ENCODE results near the gene TMEM191B. TPM values are rescaled to one million over a fixed set of nuclear protein-coding genes. Genes with fewer than 3 reads are reported as not detected.
"Not testable (repeated sequence)": the region's sequence is repeated elsewhere in the genome, so short reads cannot be mapped to it uniquely, and the experiment has no call there.

The TMEM191B gene
- total and polyA plus RNA-seq, 2 experiments from 2014 or later = 1.0 TPM; not detected in 1

GRCh38 chr22:18560099-18560974 lies 32.7 kb downstream of the TMEM191B start:
- in situ Hi-C loops (cut with MboI) = not testable (repeated sequence)
- no CpG with 5 or more reads among the region's 16 CpGs for WGBS, 2 experiments (ENCODE audit: low coverage in 1 of 2, low lambda C conversion rate in 2 of 2, missing lambda C conversion rate in 2 of 2)

GRCh38 chr22:18570509-18571246 lies 43.1 kb downstream of the TMEM191B start:
- DNase-seq; H3K27me3 ChIP-seq (replicated peaks; ENCODE audit: insufficient read depth); H3K9me3 ChIP-seq (ENCODE audit: low read depth); H4K20me1 ChIP-seq (ENCODE audit: insufficient read depth); H3K79me2 ChIP-seq (ENCODE audit: insufficient read depth); H3K9ac ChIP-seq; H3K4me3 ChIP-seq; in situ Hi-C loops (cut with MboI); H3F3A ChIP-seq (ENCODE audit: insufficient read depth); H3K27ac ChIP-seq; H3K4me2 ChIP-seq (ENCODE audit: unreplicated experiment); H2AFZ ChIP-seq; H3K4me1 ChIP-seq (ENCODE audit: insufficient read depth); H3K9me2 ChIP-seq (ENCODE audit: insufficient read depth); H3K36me3 ChIP-seq (ENCODE audit: low read depth): not testable (repeated sequence)
- 40 to 79% methylated on average over 1 to 2 of the region's 16 CpGs for WGBS, 2 experiments (ENCODE audit: low coverage in 1 of 2, low lambda C conversion rate in 2 of 2, missing lambda C conversion rate in 2 of 2)

More at GRCh38 chr22:18560099-18560974, 32.7 kb downstream of the TMEM191B start:
- not testable (repeated sequence) for H3K27ac ChIP-seq; DNase-seq; H3K4me3 ChIP-seq; H3K4me2 ChIP-seq (ENCODE audit: unreplicated experiment); H3K9me2 ChIP-seq (ENCODE audit: insufficient read depth); H3K4me1 ChIP-seq (ENCODE audit: insufficient read depth); H2AFZ ChIP-seq; H3K79me2 ChIP-seq (ENCODE audit: insufficient read depth); H3K9me3 ChIP-seq (ENCODE audit: low read depth); H3K9ac ChIP-seq; H3K36me3 ChIP-seq (ENCODE audit: low read depth); H3F3A ChIP-seq (ENCODE audit: insufficient read depth); H4K20me1 ChIP-seq (ENCODE audit: insufficient read depth); H3K27me3 ChIP-seq (replicated peaks; ENCODE audit: insufficient read depth)

- in situ Hi-C loops (cut with MboI); H3F3A ChIP-seq (ENCODE audit: insufficient read depth): not testable (repeated sequence)
Observed at GRCh38 chr22:18573483-18574164, 46.0 kb downstream of the TMEM191B start.

GRCh38 chr22:18574555-18574954 lies 47.0 kb downstream of the TMEM191B start:
- H3K4me2 ChIP-seq (ENCODE audit: unreplicated experiment); H3K9me3 ChIP-seq (ENCODE audit: low read depth); H3K79me2 ChIP-seq (ENCODE audit: insufficient read depth); H3F3A ChIP-seq (ENCODE audit: insufficient read depth); H3K9me2 ChIP-seq (ENCODE audit: insufficient read depth); H4K20me1 ChIP-seq (ENCODE audit: insufficient read depth); H2AFZ ChIP-seq; H3K4me1 ChIP-seq (ENCODE audit: insufficient read depth); H3K4me3 ChIP-seq; H3K36me3 ChIP-seq (ENCODE audit: low read depth); H3K9ac ChIP-seq; H3K27ac ChIP-seq; DNase-seq; in situ Hi-C loops (cut with MboI); H3K27me3 ChIP-seq (replicated peaks; ENCODE audit: insufficient read depth): not testable (repeated sequence)
- WGBS, 2 experiments (ENCODE audit: low coverage in 1 of 2, low lambda C conversion rate in 2 of 2, missing lambda C conversion rate in 2 of 2) = 63 to 64% methylated on average over 2 of the region's 13 CpGs

More at GRCh38 chr22:18573483-18574164, 46.0 kb downstream of the TMEM191B start:
- H3K4me2 ChIP-seq (ENCODE audit: unreplicated experiment); DNase-seq; H3K9me2 ChIP-seq (ENCODE audit: insufficient read depth); H2AFZ ChIP-seq; H3K79me2 ChIP-seq (ENCODE audit: insufficient read depth); H3K27ac ChIP-seq; H3K27me3 ChIP-seq (replicated peaks; ENCODE audit: insufficient read depth); H3K9ac ChIP-seq; H3K4me1 ChIP-seq (ENCODE audit: insufficient read depth); H3K9me3 ChIP-seq (ENCODE audit: low read depth); H4K20me1 ChIP-seq (ENCODE audit: insufficient read depth); H3K4me3 ChIP-seq; H3K36me3 ChIP-seq (ENCODE audit: low read depth): not testable (repeated sequence)
- WGBS, 2 experiments (ENCODE audit: low coverage in 1 of 2, low lambda C conversion rate in 2 of 2, missing lambda C conversion rate in 2 of 2) = 74 to 89% methylated on average over 7 to 9 of the region's 10 CpGs

- H3K9me2 ChIP-seq (ENCODE audit: insufficient read depth); H4K20me1 ChIP-seq (ENCODE audit: insufficient read depth); H3K79me2 ChIP-seq (ENCODE audit: insufficient read depth); H3K27me3 ChIP-seq (replicated peaks; ENCODE audit: insufficient read depth); H3K36me3 ChIP-seq (ENCODE audit: low read depth); H3K9ac ChIP-seq; H3K4me1 ChIP-seq (ENCODE audit: insufficient read depth); H2AFZ ChIP-seq; H3F3A ChIP-seq (ENCODE audit: insufficient read depth); H3K4me2 ChIP-seq (ENCODE audit: unreplicated experiment); H3K27ac ChIP-seq; in situ Hi-C loops (cut with MboI); H3K4me3 ChIP-seq; H3K9me3 ChIP-seq (ENCODE audit: low read depth); DNase-seq: not testable (repeated sequence)
- no CpG with 5 or more reads among the region's 9 CpGs for WGBS, 2 experiments (ENCODE audit: low coverage in 1 of 2, low lambda C conversion rate in 2 of 2, missing lambda C conversion rate in 2 of 2)
Observed at GRCh38 chr22:18575686-18576085, 48.1 kb downstream of the TMEM191B start.

GRCh38 chr22:18577090-18577818 lies 49.7 kb downstream of the TMEM191B start:
- H3K27me3 ChIP-seq (replicated peaks; ENCODE audit: insufficient read depth); H3K9me3 ChIP-seq (ENCODE audit: low read depth); H3K4me3 ChIP-seq; H3K79me2 ChIP-seq (ENCODE audit: insufficient read depth); H3K9ac ChIP-seq; H3K36me3 ChIP-seq (ENCODE audit: low read depth); H3K4me2 ChIP-seq (ENCODE audit: unreplicated experiment); H3K27ac ChIP-seq; in situ Hi-C loops (cut with MboI); H3F3A ChIP-seq (ENCODE audit: insufficient read depth); H3K9me2 ChIP-seq (ENCODE audit: insufficient read depth); H2AFZ ChIP-seq; DNase-seq; H4K20me1 ChIP-seq (ENCODE audit: insufficient read depth); H3K4me1 ChIP-seq (ENCODE audit: insufficient read depth): not testable (repeated sequence)
- WGBS, 2 experiments (ENCODE audit: low coverage in 1 of 2, low lambda C conversion rate in 2 of 2, missing lambda C conversion rate in 2 of 2) = no CpG with 5 or more reads among the region's 88 CpGs

GRCh38 chr22:18577847-18578246 lies 50.2 kb downstream of the TMEM191B start:
- H3K79me2 ChIP-seq (ENCODE audit: insufficient read depth); H3K4me1 ChIP-seq (ENCODE audit: insufficient read depth); H4K20me1 ChIP-seq (ENCODE audit: insufficient read depth); H3K36me3 ChIP-seq (ENCODE audit: low read depth); H3K4me3 ChIP-seq; H3K27me3 ChIP-seq (replicated peaks; ENCODE audit: insufficient read depth); in situ Hi-C loops (cut with MboI); H3K9me3 ChIP-seq (ENCODE audit: low read depth); H3K27ac ChIP-seq; H2AFZ ChIP-seq; H3F3A ChIP-seq (ENCODE audit: insufficient read depth); H3K9me2 ChIP-seq (ENCODE audit: insufficient read depth); H3K4me2 ChIP-seq (ENCODE audit: unreplicated experiment); H3K9ac ChIP-seq: not testable (repeated sequence)
- DNase-seq = peak; percentile 29
- WGBS, 2 experiments (ENCODE audit: low coverage in 1 of 2, low lambda C conversion rate in 2 of 2, missing lambda C conversion rate in 2 of 2) = no CpG with 5 or more reads among the region's 53 CpGs

Data from GM23248 (cell line).